Trophoblast cell (in vitro differentiated cells and primary cell): ENCODE results near the gene TOM1L2.
"Not testable (repeated sequence)": the region's sequence is repeated elsewhere in the genome, so short reads cannot be mapped to it uniquely, and the experiment has no call there.

Experiments
- DNase-seq, 2 donors: peaks; one replicate each; pipeline ENCODE4 v3.0.0-alpha.2; 2016
- H2AFZ ChIP-seq: 2 replicates; pipeline ENCODE4 v1.6.1; 2013; ENCODE audit warnings: low read length, moderate library complexity, mild to moderate bottlenecking; ENCODE audit not compliant: insufficient read depth, poor library complexity
- H2AK5ac ChIP-seq: 2 replicates; pipeline ENCODE4 v1.6.1; 2013; ENCODE audit warnings: mild to moderate bottlenecking, low read length
- H2BK120ac ChIP-seq: 2 replicates; pipeline ENCODE4 v1.6.1; 2013; ENCODE audit warnings: low read length, mild to moderate bottlenecking, moderate library complexity; ENCODE audit not compliant: insufficient read depth, poor library complexity
- H2BK12ac ChIP-seq: 2 replicates; pipeline ENCODE4 v1.6.1; 2013; ENCODE audit warnings: mild to moderate bottlenecking, low read length, moderate library complexity
- H2BK5ac ChIP-seq: 2 replicates; pipeline ENCODE4 v1.6.1; 2013; ENCODE audit warnings: low read length, low read depth, moderate library complexity, mild to moderate bottlenecking; ENCODE audit not compliant: poor library complexity
- H3K14ac ChIP-seq: 2 replicates; pipeline ENCODE4 v1.6.1; 2013; ENCODE audit warnings: mild to moderate bottlenecking, low read length
- H3K18ac ChIP-seq: 2 replicates; pipeline ENCODE4 v1.6.1; 2013; ENCODE audit warnings: mild to moderate bottlenecking, low read length
- H3K23ac ChIP-seq: 2 replicates; pipeline ENCODE4 v1.6.1; 2013; ENCODE audit warnings: low read length
- H3K27ac ChIP-seq: 2 replicates; pipeline ENCODE4 v1.5.1; 2013; ENCODE audit warnings: low read depth, mild to moderate bottlenecking, inconsistent platforms, low read length, moderate library complexity
- H3K27me3 ChIP-seq: 2 replicates; pipeline ENCODE4 v1.6.1; 2013; ENCODE audit warnings: inconsistent platforms, mild to moderate bottlenecking, low read length, moderate library complexity; ENCODE audit not compliant: insufficient read depth
- H3K36me3 ChIP-seq, 2 experiments: 1 replicate in 1 of 2; 2 replicates in 1 of 2; pipeline ENCODE4 v1.6.1; 2013; ENCODE audit warnings: low read length in 2 of 2, mild to moderate bottlenecking in 2 of 2, moderate library complexity in 1 of 2; ENCODE audit not compliant: insufficient read depth in 2 of 2, control insufficient read depth in 1 of 2
- H3K4ac ChIP-seq: 2 replicates; pipeline ENCODE4 v1.6.1; 2013; ENCODE audit warnings: low read depth, mild to moderate bottlenecking, low read length, moderate library complexity
- H3K4me1 ChIP-seq, 2 experiments: 1 replicate in 1 of 2; 2 replicates in 1 of 2; pipeline ENCODE4 v1.6.1; 2013; ENCODE audit warnings: low read length in 2 of 2, mild to moderate bottlenecking in 2 of 2, moderate library complexity in 1 of 2; ENCODE audit not compliant: insufficient read depth in 2 of 2, control insufficient read depth in 1 of 2
- H3K4me2 ChIP-seq: 2 replicates; pipeline ENCODE4 v1.6.1; 2013; ENCODE audit warnings: inconsistent platforms, mild to moderate bottlenecking, low read length, moderate library complexity
- H3K4me3 ChIP-seq: 2 replicates; pipeline ENCODE4 v1.5.1; 2013; ENCODE audit warnings: mild to moderate bottlenecking, low read depth, low read length, inconsistent platforms
- H3K79me1 ChIP-seq: one replicate; pipeline ENCODE4 v1.6.1; 2013; ENCODE audit warnings: low read length
- H3K79me2 ChIP-seq: 2 replicates; pipeline ENCODE4 v1.6.1; 2013; ENCODE audit warnings: low read length, mild to moderate bottlenecking; ENCODE audit not compliant: control insufficient read depth, insufficient read depth, poor library complexity
- H3K9ac ChIP-seq: 2 replicates; pipeline ENCODE4 v1.6.1; 2013; ENCODE audit warnings: mild to moderate bottlenecking, low read length
- H3K9me3 ChIP-seq: 2 replicates; pipeline ENCODE4 v1.6.1; 2013; ENCODE audit warnings: low read depth, mild to moderate bottlenecking, control low read depth, inconsistent platforms, low read length; ENCODE audit not compliant: insufficient read depth
- H4K12ac ChIP-seq: 2 replicates; pipeline ENCODE4 v1.6.1; 2013; ENCODE audit warnings: low read depth, mild to moderate bottlenecking, low read length, moderate library complexity
- H4K8ac ChIP-seq: 2 replicates; pipeline ENCODE4 v1.6.1; 2013; ENCODE audit warnings: low read depth, mild to moderate bottlenecking, low read length, moderate library complexity
- H4K91ac ChIP-seq: one replicate; pipeline ENCODE4 v1.6.1; 2013; ENCODE audit warnings: low read depth, mild to moderate bottlenecking, low read length, moderate library complexity
- WGBS: extraction: QIAGEN DNeasy Blood & Tissue Kit; methylation state at CpG from one replicate; pipeline ENCODE4 v1.1.7; 2013; ENCODE audit warnings: missing lambda C conversion rate; ENCODE audit not compliant: insufficient read length, insufficient coverage; ENCODE audit errors: extremely low coverage; 5-methylcytosine and 5-hydroxymethylcytosine counted together

Gene TOM1L2

DNA sequence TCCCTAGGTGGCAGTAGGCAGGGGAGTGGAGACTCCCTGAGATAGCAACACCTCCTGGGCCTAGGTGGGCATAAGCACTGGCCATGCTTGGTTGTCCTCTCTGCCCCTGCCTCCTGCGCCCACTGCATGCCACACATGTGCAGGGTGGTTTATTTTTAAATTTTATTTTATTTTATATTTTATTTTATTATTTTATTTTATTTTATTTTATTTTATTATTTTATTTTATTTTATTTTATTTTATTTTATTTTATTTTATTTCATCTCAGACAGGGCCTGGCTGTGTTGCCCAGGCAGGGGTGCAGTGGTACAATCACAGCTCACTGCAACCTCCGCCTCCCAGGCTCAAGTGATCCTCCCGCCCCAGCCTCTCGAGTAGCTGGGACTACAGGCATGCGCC lies 164.0 kb downstream of the TOM1L2 start:
- Histone ChIP-seq H3K4me1 (peaks cover 21 to 29% of the 10 kb centered on the region in 2 experiments), H3K36me3 (peaks cover 51 to 55% of the 10 kb centered on the region in 2 experiments), H3K79me1 (peaks cover 13% of the 10 kb centered on the region)
- not testable (repeated sequence) for H3K4me3 ChIP-seq, H3K9me3 ChIP-seq, DNase-seq, H2AK5ac ChIP-seq, H3K4ac ChIP-seq, H2AFZ ChIP-seq, H4K91ac ChIP-seq, H2BK120ac ChIP-seq, H3K27ac ChIP-seq, H3K9ac ChIP-seq, H3K27me3 ChIP-seq, H2BK5ac ChIP-seq, H2BK12ac ChIP-seq, H3K23ac ChIP-seq, H3K79me2 ChIP-seq, H4K8ac ChIP-seq, H3K18ac ChIP-seq, H3K4me2 ChIP-seq, H3K14ac ChIP-seq, H4K12ac ChIP-seq
- WGBS, result no CpG with 5 or more reads among the region's 5 CpGs

DNA sequence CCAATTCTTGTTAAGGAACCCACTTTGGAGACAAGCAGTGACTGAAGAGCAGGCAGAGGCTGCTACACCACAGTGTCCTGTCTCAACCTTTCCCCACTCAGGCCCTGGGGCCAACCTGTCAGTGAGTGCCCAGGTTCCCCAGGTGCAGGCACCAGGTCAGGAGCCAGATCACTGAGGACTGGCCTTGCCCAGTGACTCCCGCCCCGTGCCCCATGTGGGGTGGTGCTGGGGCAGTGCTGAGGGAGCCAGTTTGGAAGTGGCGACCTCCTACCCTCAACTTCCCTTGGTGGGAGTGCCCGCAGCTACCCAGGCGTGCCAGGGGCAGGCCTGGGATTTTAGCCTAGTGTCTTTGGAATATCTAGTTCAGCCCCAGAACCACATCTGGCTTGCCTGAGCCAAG lies 164.8 kb downstream of the TOM1L2 start:
- Histone ChIP-seq H3K4me1 (peaks cover 19 to 25% of the 10 kb centered on the region in 2 experiments), H3K4me2 (no peak overlapping the region), H3K14ac (no peak overlapping the region), H2AK5ac (no peak overlapping the region), H3K27me3 (no peaks in the 10 kb centered on the region), H2BK120ac (no peak overlapping the region), H3K79me1 (peaks cover 13% of the 10 kb centered on the region), H2BK5ac (no peak overlapping the region), H3K79me2 (peaks cover 2% of the 10 kb centered on the region), H2BK12ac (no peak overlapping the region), H2AFZ (no peak overlapping the region), H3K27ac (no peak overlapping the region), H3K23ac (no peak overlapping the region), H3K4me3 (no peak overlapping the region), H3K36me3 (peaks cover 46 to 47% of the 10 kb centered on the region in 2 experiments), H3K4ac (no peak overlapping the region), H3K9me3 (peaks cover 7% of the 10 kb centered on the region), H3K9ac (no peak overlapping the region), H4K12ac (no peak overlapping the region), H3K18ac (no peak overlapping the region), H4K8ac (no peak overlapping the region), H4K91ac (no peak overlapping the region)
- no peak for DNase-seq
- no CpG with 5 or more reads among the region's 5 CpGs for WGBS

DNA sequence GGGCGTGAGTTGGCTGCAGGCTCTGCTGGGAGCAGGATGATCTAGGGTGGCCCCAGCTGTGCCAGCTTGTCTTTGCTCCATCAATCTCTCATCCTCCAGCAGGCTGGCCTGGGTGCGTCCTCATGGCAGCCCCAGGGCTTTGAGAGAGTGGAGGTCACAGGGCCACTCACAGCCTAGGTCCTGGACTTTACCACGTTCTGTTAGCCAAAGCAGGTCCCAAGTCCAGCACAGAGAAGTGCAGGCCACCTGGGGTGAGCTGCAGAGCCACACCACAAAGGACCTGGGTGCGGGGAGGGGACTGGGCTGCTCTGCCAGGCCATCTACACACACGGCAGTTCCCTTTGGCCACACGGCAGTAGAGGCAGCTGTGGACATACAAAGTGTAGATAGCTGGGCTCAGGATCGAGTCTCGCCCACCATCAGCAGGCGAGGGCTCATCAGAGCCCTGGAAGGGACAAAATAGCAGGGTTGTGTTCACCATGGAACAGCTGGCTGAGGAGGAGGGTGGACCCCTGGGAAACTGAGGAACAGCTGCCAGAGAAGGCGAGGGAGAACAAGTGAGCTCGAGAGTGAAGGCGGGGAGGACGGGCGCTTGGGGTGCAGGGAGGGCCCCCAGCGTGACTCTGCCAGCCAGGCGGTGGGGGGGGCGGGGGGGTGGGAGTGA lies 165.5 kb downstream of the TOM1L2 start:
- H4K8ac ChIP-seq, result no peak overlapping the region
- peaks cover 13% of the 10 kb centered on the region for H3K79me1 ChIP-seq
- no peak overlapping the region for H3K27ac ChIP-seq
- no peak overlapping the region for H2AFZ ChIP-seq
- H3K4me3 ChIP-seq, result no peak overlapping the region
- H3K14ac ChIP-seq, result no peak overlapping the region
- no peak overlapping the region for H3K4ac ChIP-seq
- H3K18ac ChIP-seq, result no peak overlapping the region
- no peak overlapping the region for H4K12ac ChIP-seq
- H2AK5ac ChIP-seq, result no peak overlapping the region
- peaks cover 7% of the 10 kb centered on the region for H3K9me3 ChIP-seq
- H2BK5ac ChIP-seq, result no peak overlapping the region
- no peak overlapping the region for H2BK12ac ChIP-seq
- H3K27me3 ChIP-seq, result no peaks in the 10 kb centered on the region
- peaks cover 16 to 20% of the 10 kb centered on the region in 2 experiments for H3K4me1 ChIP-seq
- no peak overlapping the region for H3K4me2 ChIP-seq
- no peak overlapping the region for H4K91ac ChIP-seq
- no peak overlapping the region for H2BK120ac ChIP-seq
- H3K23ac ChIP-seq, result no peak overlapping the region
- no CpG with 5 or more reads among the region's 17 CpGs for WGBS
- no peak overlapping the region for H3K9ac ChIP-seq
- DNase-seq, result no peak
- peaks cover 2% of the 10 kb centered on the region for H3K79me2 ChIP-seq
- peaks cover 48 to 49% of the 10 kb centered on the region in 2 experiments for H3K36me3 ChIP-seq

DNA sequence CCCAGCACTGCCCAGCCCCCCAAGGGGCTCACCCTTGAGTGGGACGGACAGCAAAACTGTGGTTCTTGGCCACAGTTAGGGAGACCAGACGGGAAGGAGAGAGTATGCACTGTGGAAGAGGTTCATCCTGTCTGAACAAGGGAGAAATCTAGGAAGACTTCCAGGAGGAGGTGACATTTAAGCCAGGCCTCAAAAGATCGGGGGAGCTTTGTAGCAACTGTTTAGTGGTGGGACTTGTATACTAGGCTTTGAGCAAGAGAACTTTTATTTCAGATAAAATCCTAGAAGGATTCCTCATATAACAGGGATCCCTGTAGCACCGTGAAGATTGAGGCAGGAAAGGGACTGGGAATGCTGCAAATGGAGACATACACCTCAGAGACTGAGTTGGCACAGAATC lies 166.2 kb downstream of the TOM1L2 start:
- Histone ChIP-seq H3K4me2 (no peak overlapping the region), H2AFZ (no peak overlapping the region), H4K91ac (no peak overlapping the region), H3K4me1 (peaks cover 12 to 16% of the 10 kb centered on the region in 2 experiments), H4K8ac (no peak overlapping the region), H3K18ac (no peak overlapping the region), H4K12ac (no peak overlapping the region), H3K9me3 (peaks cover 7% of the 10 kb centered on the region), H3K79me2 (peaks cover 2% of the 10 kb centered on the region), H3K27me3 (no peaks in the 10 kb centered on the region), H3K4me3 (no peak overlapping the region), H3K9ac (no peak overlapping the region), H3K4ac (no peak overlapping the region), H3K36me3 (peaks cover 49% of the 10 kb centered on the region in 2 experiments), H3K27ac (no peak overlapping the region), H2BK12ac (no peak overlapping the region), H3K23ac (no peak overlapping the region), H2AK5ac (no peak overlapping the region), H2BK120ac (no peak overlapping the region), H3K79me1 (peaks cover 11% of the 10 kb centered on the region), H2BK5ac (no peak overlapping the region), H3K14ac (no peak overlapping the region)
- no peak for DNase-seq
- no CpG with 5 or more reads among the region's 4 CpGs for WGBS
